ENCODE results near the gene CDC14A. TPM values are rescaled to one million over a fixed set of nuclear protein-coding genes. Genes with fewer than 3 reads are reported as not detected.

CDC14A gene
- total and polyA plus RNA-seq, 2 donors (not counting 3 experiments of a cell fraction or from before 2014, with no cell fraction given), result 3.4 to 13.9 TPM

DNA sequence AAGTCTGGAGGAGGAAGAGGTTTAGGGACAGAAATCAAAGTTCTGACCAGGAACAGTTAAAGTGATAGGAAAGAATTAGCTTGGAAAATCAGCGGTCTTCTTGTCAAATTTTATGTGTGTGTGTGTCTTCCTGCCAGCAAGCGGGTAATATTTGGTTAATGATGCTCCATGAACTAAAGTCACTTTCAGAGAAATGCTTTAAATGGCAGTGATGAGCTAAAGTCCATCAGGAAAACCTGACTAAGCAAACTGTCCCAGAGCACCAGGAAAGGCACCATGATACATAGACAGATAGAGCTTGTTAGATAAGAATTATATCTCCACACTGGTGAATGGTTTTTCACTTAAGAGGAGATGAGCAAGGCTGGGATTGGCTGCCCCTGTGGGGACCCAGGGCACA lies 10.0 kb upstream of the CDC14A start:
- no peaks in the 10 kb centered on the region for H4K20me1 ChIP-seq (replicated peaks; ENCODE audit: control insufficient read depth, extremely low read depth, insufficient read depth, low read length)
- FAIRE-seq, result no peak
- no peaks in the 10 kb centered on the region for H3K27me3 ChIP-seq (ENCODE audit: control insufficient read depth in 2 of 2, insufficient read depth in 2 of 2, low read length in 2 of 2)
- no peaks in the 10 kb centered on the region for H3K9me1 ChIP-seq (replicated peaks; ENCODE audit: control insufficient read depth, extremely low read depth, insufficient read depth, low read length)
- TF ChIP-seq POLR2AphosphoS5 (IDR thresholded peaks at IDR 0.05; ENCODE audit: insufficient read depth, low read depth, low read length) (no peak), POLR2A (IDR thresholded peaks at IDR 0.05; ENCODE audit: low read depth, low read length) (no peak), EZH2 (IDR thresholded peaks at IDR 0.05; ENCODE audit: borderline replicate concordance, low read depth, low read length, severe bottlenecking) (no peak), JUN (IDR thresholded peaks at IDR 0.05; ENCODE audit: borderline replicate concordance, insufficient read depth, insufficient read length, low read depth) (no peak)
- POLR2A ChIA-PET, result no interaction called here
- H3K36me3 ChIP-seq (ENCODE audit: control insufficient read depth in 2 of 2, extremely low read depth in 1 of 2, insufficient read depth in 2 of 2, low read length in 2 of 2), result no peaks in the 10 kb centered on the region
- intact Hi-C loops (cut with micrococcal nuclease) (no loop called here), dilution Hi-C loops (cut with MboI; ENCODE audit: extremely low pct_ligation_motif_present, low sequenced_read_pairs) (no loop called here)
- no TSS peak for BruUV-seq (replicated peaks)
- no peaks in the 10 kb centered on the region for H3K9me3 ChIP-seq (replicated peaks; ENCODE audit: control insufficient read depth, insufficient read depth, low read length)
- H3K4me1 ChIP-seq (ENCODE audit: control insufficient read depth, extremely low read depth, insufficient read depth, low read length), result peaks cover 3% of the 10 kb centered on the region
- no peaks in the 10 kb centered on the region for H3K79me2 ChIP-seq (ENCODE audit: control insufficient read depth, insufficient read depth, low read length)
- CTCF ChIA-PET, result no interaction called here
- no peak overlapping the region for H3K9ac ChIP-seq (replicated peaks; ENCODE audit: extremely low read depth, insufficient read depth, low read length)
- H3K4me2 ChIP-seq (ENCODE audit: insufficient read depth, low read length), result no peak overlapping the region
- no peak overlapping the region for H3K27ac ChIP-seq (ENCODE audit: insufficient read depth, low read depth, low read length)
- no peak overlapping the region for H3K4me3 ChIP-seq (replicated peaks in 1 of 3; ENCODE audit: insufficient read depth in 1 of 3, low read depth in 1 of 3, low read length in 3 of 3)
- no peak overlapping the region for H2AFZ ChIP-seq (ENCODE audit: low read depth, low read length)
- DNase-seq (ENCODE audit: low read depth, low spot score), result no peak

DNA sequence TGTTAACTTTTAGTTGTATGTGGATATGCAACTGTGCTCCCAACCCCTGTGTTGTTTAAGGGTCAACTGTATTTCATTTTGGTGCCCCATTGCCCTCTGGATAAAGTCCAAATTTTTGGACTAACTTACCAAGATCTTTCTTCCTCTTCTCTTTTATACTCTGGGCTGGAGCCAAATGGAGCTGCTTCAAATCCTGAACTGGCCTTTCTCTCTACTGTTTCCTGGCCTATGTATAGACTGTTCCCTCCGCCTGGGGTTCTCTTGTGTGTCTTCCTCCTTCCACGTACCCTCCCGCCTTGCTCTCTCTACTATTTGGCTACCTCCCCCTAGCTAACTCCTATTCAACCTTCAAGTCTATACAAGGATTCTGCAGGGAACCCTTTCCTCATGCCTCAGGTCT lies 8.4 kb upstream of the CDC14A start:
- dilution Hi-C loops (cut with MboI; ENCODE audit: extremely low pct_ligation_motif_present, low sequenced_read_pairs), result no loop called here

More for the DNA sequence above, 8.4 kb upstream of the CDC14A start:
- FAIRE-seq, result no peak
- Histone ChIP-seq H3K27me3 (ENCODE audit: control insufficient read depth in 2 of 2, insufficient read depth in 2 of 2, low read length in 2 of 2) (no peaks in the 10 kb centered on the region), H3K79me2 (ENCODE audit: control insufficient read depth, insufficient read depth, low read length) (no peaks in the 10 kb centered on the region), H3K4me3 (replicated peaks in 1 of 3; ENCODE audit: insufficient read depth in 1 of 3, low read depth in 1 of 3, low read length in 3 of 3) (no peak overlapping the region), H4K20me1 (replicated peaks; ENCODE audit: control insufficient read depth, extremely low read depth, insufficient read depth, low read length) (no peaks in the 10 kb centered on the region), H3K4me1 (ENCODE audit: control insufficient read depth, extremely low read depth, insufficient read depth, low read length) (peaks cover 3% of the 10 kb centered on the region), H3K36me3 (ENCODE audit: control insufficient read depth in 2 of 2, extremely low read depth in 1 of 2, insufficient read depth in 2 of 2, low read length in 2 of 2) (no peaks in the 10 kb centered on the region), H3K9me1 (replicated peaks; ENCODE audit: control insufficient read depth, extremely low read depth, insufficient read depth, low read length) (no peaks in the 10 kb centered on the region), H3K9me3 (replicated peaks; ENCODE audit: control insufficient read depth, insufficient read depth, low read length) (no peaks in the 10 kb centered on the region), H3K4me2 (ENCODE audit: insufficient read depth, low read length) (no peak overlapping the region), H3K27ac (ENCODE audit: insufficient read depth, low read depth, low read length) (no peak overlapping the region), H2AFZ (ENCODE audit: low read depth, low read length) (no peak overlapping the region), H3K9ac (replicated peaks; ENCODE audit: extremely low read depth, insufficient read depth, low read length) (no peak overlapping the region)
- POLR2A ChIA-PET, result no interaction called here
- CTCF ChIA-PET, result interaction anchor here (0.5 kb wide), 1 partner anchor 14 kb away, joined by 3 read pairs; no protein-coding TSS in a partner anchor
- peak; percentile 24 for DNase-seq (ENCODE audit: low read depth, low spot score)
- TF ChIP-seq MYC (IDR thresholded peaks at IDR 0.05; ENCODE audit: low read depth, low read length), result no peak
- TF ChIP-seq FOS (IDR thresholded peaks at IDR 0.05; ENCODE audit: borderline replicate concordance, insufficient read depth, low read length), result no peak
- TF ChIP-seq POLR2A (IDR thresholded peaks at IDR 0.05; ENCODE audit: low read depth, low read length), result no peak
- no peak for TF ChIP-seq EZH2 (IDR thresholded peaks at IDR 0.05; ENCODE audit: borderline replicate concordance, low read depth, low read length, severe bottlenecking)
- intact Hi-C loops (cut with micrococcal nuclease), result no loop called here
- no TSS peak for BruUV-seq (replicated peaks)

Measured in endothelial cell of umbilical vein (primary cell).